Colonic mucosa (tissue), 4 donors: ENCODE results near the gene COL18A1. TPM values are rescaled to one million over a fixed set of nuclear protein-coding genes. Genes with fewer than 3 reads are reported as not detected.

Source experiments
- DNase-seq: peaks from one replicate; pipeline ENCODE4 v3.0.0-alpha.2; 2020
- H3K27ac ChIP-seq: fragments of 200-600 bp; one replicate; pipeline ENCODE4 v1.8.0; 2021
- H3K27me3 ChIP-seq: fragments of 200-600 bp; one replicate; pipeline ENCODE4 v1.8.0; 2021
- H3K36me3 ChIP-seq: fragments of 200-600 bp; one replicate; pipeline ENCODE4 v1.8.0; 2021
- H3K4me1 ChIP-seq: fragments of 200-600 bp; one replicate; pipeline ENCODE4 v1.8.0; 2021; ENCODE audit warnings: mild to moderate bottlenecking
- H3K4me3 ChIP-seq: fragments of 200-600 bp; one replicate; pipeline ENCODE4 v1.8.0; 2021
- H3K9ac ChIP-seq, 2 donors: one replicate each; pipeline ENCODE4 v1.7.0; 2013; ENCODE audit warnings: control low read depth in 2 of 2, low read depth in 2 of 2, low read length in 2 of 2
- H3K9me3 ChIP-seq: fragments of 200-600 bp; one replicate; pipeline ENCODE4 v1.8.0; 2021
- intact Hi-C: fragments of 100-400 bp; cut with DNase I; formaldehyde crosslinking; loops from one replicate; pipeline ENCODE4 v1.14.1; 2022
- total RNA-seq, 2 donors: library from RNA; stranded (reverse); fragmentation: NEBNext Ultra II Directional in 1 of 2; extraction: Animal tissue kit (Norgen Biotek cat#: 25700) in 1 of 2; gene quantifications; one replicate each; pipeline ENCODE4 v1.2.1, GENCODE V29; 2021
- TF ChIP-seq, protein P1 (sequence below): fragments of 200-600 bp; IDR thresholded peaks from one replicate; pipeline ENCODE4 v1.8.0; 2022; ENCODE audit warnings: antibody characterized with exemption, mild to moderate bottlenecking
- donor health status: healthy.
- donor health status: DM: no; HTN: no; CAD: no.
- donor health status: DM: no; HTN: no; CAD: no.

Gene COL18A1
- total RNA-seq, 2 donors from 2014 or later, result 8.4 to 22.3 TPM

DNA sequence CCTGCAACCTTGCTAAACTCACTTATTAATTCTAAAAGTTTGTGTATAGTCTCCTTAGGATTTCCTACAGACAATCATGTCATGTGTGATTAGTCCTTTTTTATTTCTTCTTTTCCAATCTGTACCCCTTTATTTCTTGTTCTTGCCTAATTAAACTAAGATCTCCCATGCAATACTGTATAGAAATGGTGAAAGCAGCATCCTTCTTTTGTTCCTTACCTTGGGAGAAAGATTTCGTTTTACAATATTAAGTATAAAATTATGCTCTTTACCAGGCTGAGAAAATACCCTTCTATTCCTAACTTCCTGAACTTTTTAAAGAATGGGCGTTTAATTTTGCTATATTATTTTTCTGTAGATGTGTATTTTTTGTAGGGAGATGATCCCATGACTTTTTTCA is 7.6 kb upstream of the COL18A1 start:
- intact Hi-C loops, result no loop called here

DNA sequence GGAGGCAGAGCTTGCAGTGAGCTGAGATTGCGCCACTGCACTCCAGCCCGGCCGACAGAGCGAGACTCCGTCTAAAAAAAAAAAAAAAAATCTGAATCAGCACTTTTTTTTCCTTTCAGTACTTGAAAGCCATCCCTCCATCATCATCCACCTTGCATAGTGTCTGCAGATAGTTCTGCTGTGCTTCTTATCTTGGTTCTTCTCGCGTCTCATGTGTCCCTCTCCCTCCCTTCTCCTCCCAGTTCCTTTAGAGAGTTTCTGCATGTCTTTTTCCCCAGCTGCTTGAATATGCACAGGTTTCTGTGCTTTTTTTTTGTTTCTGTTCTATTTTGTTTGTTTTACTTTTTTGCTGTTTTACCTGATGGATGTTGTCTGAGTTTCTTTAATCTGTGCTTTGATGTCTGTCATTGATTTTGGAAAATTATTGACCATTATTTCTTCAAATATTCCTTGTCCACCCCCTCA is 3.9 kb upstream of the COL18A1 start:
- Histone ChIP-seq H3K27me3 (peaks cover 11% of the 10 kb centered on the region), H3K9ac (no peak overlapping the region), H3K9me3 (no peaks in the 10 kb centered on the region), H3K4me1 (no peaks in the 10 kb centered on the region), H3K4me3 (no peak overlapping the region), H3K36me3 (no peaks in the 10 kb centered on the region), H3K27ac (no peak overlapping the region)
- TF ChIP-seq, protein P1, sequence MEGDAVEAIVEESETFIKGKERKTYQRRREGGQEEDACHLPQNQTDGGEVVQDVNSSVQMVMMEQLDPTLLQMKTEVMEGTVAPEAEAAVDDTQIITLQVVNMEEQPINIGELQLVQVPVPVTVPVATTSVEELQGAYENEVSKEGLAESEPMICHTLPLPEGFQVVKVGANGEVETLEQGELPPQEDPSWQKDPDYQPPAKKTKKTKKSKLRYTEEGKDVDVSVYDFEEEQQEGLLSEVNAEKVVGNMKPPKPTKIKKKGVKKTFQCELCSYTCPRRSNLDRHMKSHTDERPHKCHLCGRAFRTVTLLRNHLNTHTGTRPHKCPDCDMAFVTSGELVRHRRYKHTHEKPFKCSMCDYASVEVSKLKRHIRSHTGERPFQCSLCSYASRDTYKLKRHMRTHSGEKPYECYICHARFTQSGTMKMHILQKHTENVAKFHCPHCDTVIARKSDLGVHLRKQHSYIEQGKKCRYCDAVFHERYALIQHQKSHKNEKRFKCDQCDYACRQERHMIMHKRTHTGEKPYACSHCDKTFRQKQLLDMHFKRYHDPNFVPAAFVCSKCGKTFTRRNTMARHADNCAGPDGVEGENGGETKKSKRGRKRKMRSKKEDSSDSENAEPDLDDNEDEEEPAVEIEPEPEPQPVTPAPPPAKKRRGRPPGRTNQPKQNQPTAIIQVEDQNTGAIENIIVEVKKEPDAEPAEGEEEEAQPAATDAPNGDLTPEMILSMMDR, result no peak
- DNase-seq, result no peak
- intact Hi-C loops, result no loop called here

More for the DNA sequence above, 7.6 kb upstream of the COL18A1 start:
- TF ChIP-seq, protein P1, result no peak
- Histone ChIP-seq H3K27me3 (no peaks in the 10 kb centered on the region), H3K27ac (no peak overlapping the region), H3K36me3 (no peaks in the 10 kb centered on the region), H3K4me1 (no peaks in the 10 kb centered on the region), H3K9ac (no peak overlapping the region), H3K9me3 (no peaks in the 10 kb centered on the region), H3K4me3 (no peak overlapping the region)
- DNase-seq, result no peak

DNA sequence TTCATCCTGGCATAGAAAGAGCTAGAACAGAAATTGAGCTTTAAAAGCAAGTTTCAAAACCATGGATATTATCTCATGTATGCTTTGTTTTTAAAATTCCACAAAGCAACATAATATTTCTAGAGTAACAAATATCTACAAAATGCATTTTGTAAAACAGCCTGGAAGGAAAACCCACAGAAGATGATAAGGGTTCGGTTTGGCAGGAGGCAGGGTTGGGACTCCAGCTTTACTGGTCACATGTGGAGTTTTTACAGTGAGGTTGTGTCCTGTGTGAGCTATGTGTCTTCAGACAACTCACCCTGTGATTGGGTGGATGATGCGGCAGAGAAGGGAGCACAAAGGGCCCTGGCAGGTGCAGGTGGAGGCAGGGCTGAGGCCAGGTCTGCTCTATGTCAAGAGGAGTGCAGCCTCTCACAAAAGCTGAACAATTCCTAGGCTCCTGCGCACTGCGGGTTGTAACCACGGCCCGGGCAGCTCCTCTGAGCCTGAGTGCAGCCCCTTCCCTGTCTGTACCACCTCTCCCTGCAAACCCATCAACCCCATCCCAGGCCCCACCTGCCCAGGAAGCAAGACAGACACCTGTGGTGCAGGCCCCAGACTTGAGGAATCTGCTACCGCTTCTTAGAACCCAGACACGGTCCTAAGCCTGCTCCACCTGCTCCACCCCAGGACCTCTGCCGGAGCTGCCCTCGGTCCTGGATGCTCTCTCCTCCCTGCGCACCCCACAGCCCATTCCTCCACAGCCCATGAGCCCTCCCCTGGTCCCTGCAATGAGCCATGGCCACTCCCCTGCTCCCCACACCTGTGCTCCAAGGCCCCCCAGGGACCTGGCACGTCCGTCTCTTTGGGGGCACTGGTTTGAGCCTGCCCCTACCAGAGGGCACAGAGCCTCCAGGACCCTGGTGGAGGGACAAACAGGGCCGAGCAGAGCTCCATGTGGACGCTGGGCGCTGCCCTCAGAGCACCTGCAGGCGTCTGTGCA is 2.8 kb upstream of the COL18A1 start:
- DNase-seq, result no peak
- H3K9ac ChIP-seq, result no peak overlapping the region
- intact Hi-C loops, result no loop called here
- TF ChIP-seq, protein P1, result no peak
- H3K36me3 ChIP-seq, result no peaks in the 10 kb centered on the region
- H3K4me3 ChIP-seq, result no peak overlapping the region
- H3K27me3 ChIP-seq, result peaks cover 21% of the 10 kb centered on the region
- no peaks in the 10 kb centered on the region for H3K4me1 ChIP-seq
- H3K9me3 ChIP-seq, result no peaks in the 10 kb centered on the region
- H3K27ac ChIP-seq, result no peak overlapping the region

DNA sequence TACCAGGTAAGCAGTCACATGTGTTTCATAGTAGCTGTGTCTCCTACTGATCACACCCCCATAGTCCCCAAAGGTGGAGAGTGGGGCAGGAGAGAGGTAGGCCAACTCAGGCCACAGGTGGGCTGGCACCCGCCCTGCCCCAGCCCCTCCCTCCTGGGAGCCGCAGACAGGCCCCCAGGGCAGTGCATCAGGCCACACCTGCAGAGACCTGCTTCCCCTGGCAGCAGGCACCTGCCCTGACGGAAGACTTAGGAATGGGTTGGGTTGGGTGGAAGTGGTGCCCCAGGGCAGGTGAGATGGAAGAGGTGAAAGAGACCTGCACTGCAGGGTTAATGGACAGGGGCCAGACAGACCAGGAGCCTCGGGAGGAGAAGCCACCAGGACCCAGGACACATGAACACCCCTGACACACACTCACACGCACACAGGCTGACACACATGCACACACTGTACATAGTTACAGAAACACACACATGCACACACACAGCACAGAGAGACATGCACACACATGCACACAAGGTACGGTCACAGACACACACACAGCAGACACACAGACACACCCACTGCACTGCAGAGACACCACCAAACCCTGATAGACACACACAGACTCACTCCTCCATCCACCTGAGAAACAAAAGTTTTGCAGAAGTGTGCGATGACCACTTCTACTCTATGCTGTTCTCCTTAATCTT is 1.7 kb upstream of the COL18A1 start:
- no peaks in the 10 kb centered on the region for H3K4me1 ChIP-seq
- H3K9ac ChIP-seq, result no peak overlapping the region
- peaks cover 21% of the 10 kb centered on the region for H3K27me3 ChIP-seq
- intact Hi-C loops, result no loop called here
- DNase-seq, result no peak
- TF ChIP-seq, protein P1, result no peak
- no peak overlapping the region for H3K4me3 ChIP-seq
- H3K27ac ChIP-seq, result no peak overlapping the region
- no peaks in the 10 kb centered on the region for H3K9me3 ChIP-seq
- no peaks in the 10 kb centered on the region for H3K36me3 ChIP-seq

DNA sequence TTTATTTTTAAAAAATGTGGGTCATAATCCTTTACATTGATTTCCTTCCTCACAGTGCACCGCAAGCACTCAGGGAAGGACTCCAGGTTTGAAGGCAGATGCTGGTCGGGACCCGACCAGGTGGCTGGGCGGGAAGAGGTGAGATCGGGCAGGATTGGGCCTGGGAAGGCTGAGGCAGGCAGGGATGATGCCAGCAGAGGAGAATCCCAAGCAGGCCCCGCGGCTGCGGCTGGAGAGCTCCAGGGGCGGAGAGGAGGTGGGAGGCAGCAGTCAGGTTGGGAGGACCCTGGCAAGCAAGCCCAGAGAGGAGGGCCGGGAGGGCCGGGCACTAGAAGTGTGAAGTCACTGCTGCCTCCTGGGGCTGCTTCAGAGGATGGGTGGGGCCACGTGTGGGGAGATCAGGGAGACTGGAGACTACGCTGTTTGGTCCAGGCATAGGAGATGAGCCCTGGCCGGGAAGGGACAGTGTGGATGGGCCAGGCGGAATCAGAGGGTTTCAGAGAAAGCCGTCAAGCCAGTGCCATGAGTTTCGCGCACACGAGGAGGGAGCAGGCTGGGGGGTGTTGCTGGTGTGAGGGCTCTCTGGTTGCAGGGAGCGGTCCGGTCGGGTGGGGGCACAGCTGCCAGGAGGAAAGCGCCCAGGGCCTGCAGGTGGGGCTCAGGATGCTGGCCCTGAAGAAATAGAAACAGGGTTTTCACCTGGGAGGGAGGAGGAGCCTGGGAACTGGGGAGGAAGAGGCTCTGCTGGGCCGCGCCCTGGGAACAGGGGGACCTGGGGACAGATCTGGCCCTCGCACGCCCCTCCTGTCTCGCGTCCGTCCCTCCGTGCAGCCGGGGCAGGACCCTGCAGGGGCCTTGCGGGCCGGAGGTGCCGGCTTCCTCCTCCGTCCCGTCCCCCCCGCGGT is 888 bp upstream of the COL18A1 start:
- intact Hi-C loops, result no loop called here
- TF ChIP-seq, protein P1, result no peak
- Histone ChIP-seq H3K4me3 (peak overlapping the region; percentile 34), H3K9ac (no peak overlapping the region), H3K36me3 (no peaks in the 10 kb centered on the region), H3K9me3 (no peaks in the 10 kb centered on the region), H3K4me1 (no peaks in the 10 kb centered on the region), H3K27ac (peak overlapping the region; percentile 27), H3K27me3 (peaks cover 21% of the 10 kb centered on the region)
- no peak for DNase-seq
